GM12878 (cell line): ENCODE measurements around the gene CARM1. TPM values are rescaled to one million over a fixed set of nuclear protein-coding genes. Genes with fewer than 3 reads are reported as not detected.

Experiments
- ATF7 ChIP-seq: fragments of 450-650 bp; IDR thresholded peaks from 2 replicates; pipeline ENCODE4 v1.6.1; 2016; ENCODE audit warnings: low read depth, mild to moderate bottlenecking
- CHD4 ChIP-seq: fragments of 200-600 bp; sonication (generic); IDR thresholded peaks from 2 replicates; pipeline ENCODE4 v1.6.1; 2016; ENCODE audit warnings: mild to moderate bottlenecking
- HCFC1 ChIP-seq: fragments of 150-350 bp; IDR thresholded peaks from 2 replicates; pipeline ENCODE4 v1.6.1; 2014; ENCODE audit warnings: low read length
- JUNB ChIP-seq: IDR thresholded peaks from 2 replicates; pipeline ENCODE4 v1.6.1; 2016; ENCODE audit warnings: antibody characterized with exemption, mild to moderate bottlenecking
- JUND ChIP-seq: IDR thresholded peaks from 2 replicates; pipeline ENCODE4 v1.6.1; 2012; ENCODE audit warnings: low read depth, mild to moderate bottlenecking, low read length, improper control_type of control experiment, moderate library complexity
- KDM1A ChIP-seq: fragments of 200-600 bp; sonication (generic); IDR thresholded peaks from 2 replicates; pipeline ENCODE4 v1.6.1; 2016; ENCODE audit warnings: borderline replicate concordance
- KLF5 ChIP-seq: fragments of 450-650 bp; IDR thresholded peaks from 2 replicates; pipeline ENCODE4 v1.6.1; 2014; ENCODE audit warnings: mild to moderate bottlenecking; ENCODE audit not compliant: partially characterized antibody
- MTA2 ChIP-seq: fragments of 450-650 bp; IDR thresholded peaks from 2 replicates; pipeline ENCODE4 v1.6.1; 2016; ENCODE audit warnings: low read depth, mild to moderate bottlenecking, moderate library complexity
- MTA3 ChIP-seq: IDR thresholded peaks from 2 replicates; pipeline ENCODE4 v1.6.1; 2012; ENCODE audit warnings: low read length, inconsistent platforms, borderline replicate concordance
- MXI1 ChIP-seq: fragments of 150-350 bp; IDR thresholded peaks from 2 replicates; pipeline ENCODE4 v1.6.1; 2011; ENCODE audit warnings: low read depth, mild to moderate bottlenecking, inconsistent platforms, low read length, improper control_type of control experiment
- MYC ChIP-seq: IDR thresholded peaks from 2 replicates; pipeline ENCODE4 v1.6.1; 2011; ENCODE audit warnings: mild to moderate bottlenecking, low read length, moderate library complexity, inconsistent platforms; ENCODE audit not compliant: insufficient read depth, insufficient replicate concordance, insufficient read length, severe bottlenecking
- NBN ChIP-seq: fragments of 450-650 bp; IDR thresholded peaks from 2 replicates; pipeline ENCODE4 v1.6.1; 2016
- NFYA ChIP-seq: IDR thresholded peaks from 2 replicates; pipeline ENCODE4 v1.6.1; 2011; ENCODE audit warnings: low read depth, mild to moderate bottlenecking, low read length, improper control_type of control experiment, borderline replicate concordance
- POLR2A ChIP-seq: IDR thresholded peaks from 2 replicates; pipeline ENCODE4 v1.6.1; 2011; ENCODE audit warnings: low read depth, mild to moderate bottlenecking, low read length
- POLR2AphosphoS2 ChIP-seq: IDR thresholded peaks from 2 replicates; pipeline ENCODE4 v1.6.1; 2011; ENCODE audit warnings: low read depth, mild to moderate bottlenecking, low read length, improper control_type of control experiment, moderate library complexity
- RAD21 ChIP-seq: IDR thresholded peaks from 2 replicates; pipeline ENCODE4 v1.6.1; 2011; ENCODE audit warnings: mild to moderate bottlenecking, low read depth, low read length, moderate library complexity; ENCODE audit not compliant: insufficient read depth
- SIN3A ChIP-seq: IDR thresholded peaks from 2 replicates; pipeline ENCODE4 v1.6.1; 2012; ENCODE audit warnings: low read depth, low read length, improper control_type of control experiment
- SMAD1 ChIP-seq: fragments of 450-650 bp; IDR thresholded peaks from 2 replicates; pipeline ENCODE4 v1.6.1; 2018; ENCODE audit warnings: mild to moderate bottlenecking, low read depth; ENCODE audit not compliant: partially characterized antibody
- SMAD5 ChIP-seq: IDR thresholded peaks from 2 replicates; pipeline ENCODE4 v1.6.1; 2016; ENCODE audit warnings: antibody characterized with exemption, low read depth
- SMARCA5 ChIP-seq: fragments of 450-650 bp; IDR thresholded peaks from 2 replicates; pipeline ENCODE4 v1.6.1; 2017; ENCODE audit warnings: mild to moderate bottlenecking
- WRNIP1 ChIP-seq: IDR thresholded peaks from 2 replicates; pipeline ENCODE4 v1.6.1; 2011; ENCODE audit warnings: low read depth, low read length, improper control_type of control experiment, borderline replicate concordance
- ZNF217 ChIP-seq: fragments of 450-650 bp; IDR thresholded peaks from 2 replicates; pipeline ENCODE4 v1.6.1; 2017; ENCODE audit warnings: antibody characterized with exemption, mild to moderate bottlenecking
- ZSCAN29 ChIP-seq: fragments of 450-650 bp; IDR thresholded peaks from 2 replicates; pipeline ENCODE4 v1.6.1; 2017; ENCODE audit warnings: mild to moderate bottlenecking, moderate library complexity
- polyA plus RNA-seq, 11 experiments: library from polyadenylated mRNA; depleted of rRNA in 4 of 11; unstranded in 6 of 11; stranded (reverse) in 5 of 11; fragments of >200 nt; fragmentation: Nextera tagmentation in 4 of 11; fragmentation: Illumina TruSeq in 1 of 11; extraction: Ambion mirVana in 4 of 11; extraction: Trizol in 1 of 11; gene quantifications; 1 replicate in 1 of 11; 2 replicates in 10 of 11; pipeline versions ENCODE4 v1.2.1 to v1.2.3, GENCODE V29; 2011 to 2016; ENCODE audit warnings: inconsistent platforms in 2 of 11, missing spikeins in 2 of 11, low read depth in 1 of 11
- total RNA-seq, 4 experiments: library from RNA; depleted of rRNA in 3 of 4; stranded (reverse); fragments of >200 nt in 3 of 4; fragmentation: Illumina TruSeq in 1 of 4; extraction: Trizol in 1 of 4; gene quantifications; 2 replicates each; pipeline versions ENCODE4 v1.2.1 to v1.2.3, GENCODE V29; 2013 to 2021
- TF ChIP-seq, protein P1 (sequence below): IDR thresholded peaks from 2 replicates; pipeline ENCODE4 v1.6.1; 2012; ENCODE audit warnings: mild to moderate bottlenecking, low read depth, low read length
- TF ChIP-seq, protein P2 (sequence below): fragments of 450-650 bp; IDR thresholded peaks from 2 replicates; pipeline ENCODE4 v1.6.1; 2018; ENCODE audit warnings: mild to moderate bottlenecking, low read depth, moderate library complexity; ENCODE audit not compliant: partially characterized antibody
- TF ChIP-seq, protein P3 (sequence below): IDR thresholded peaks from 2 replicates; pipeline ENCODE4 v1.6.1; 2011; ENCODE audit warnings: mild to moderate bottlenecking, low read depth, low read length, moderate library complexity; ENCODE audit not compliant: insufficient replicate concordance

Gene CARM1
- total and polyA plus RNA-seq, 10 of the 15 experiments (the other 5 are each of a cell fraction or from before 2014, with no cell fraction given) = 0.45 to 116 (median 39.7) TPM

DNA sequence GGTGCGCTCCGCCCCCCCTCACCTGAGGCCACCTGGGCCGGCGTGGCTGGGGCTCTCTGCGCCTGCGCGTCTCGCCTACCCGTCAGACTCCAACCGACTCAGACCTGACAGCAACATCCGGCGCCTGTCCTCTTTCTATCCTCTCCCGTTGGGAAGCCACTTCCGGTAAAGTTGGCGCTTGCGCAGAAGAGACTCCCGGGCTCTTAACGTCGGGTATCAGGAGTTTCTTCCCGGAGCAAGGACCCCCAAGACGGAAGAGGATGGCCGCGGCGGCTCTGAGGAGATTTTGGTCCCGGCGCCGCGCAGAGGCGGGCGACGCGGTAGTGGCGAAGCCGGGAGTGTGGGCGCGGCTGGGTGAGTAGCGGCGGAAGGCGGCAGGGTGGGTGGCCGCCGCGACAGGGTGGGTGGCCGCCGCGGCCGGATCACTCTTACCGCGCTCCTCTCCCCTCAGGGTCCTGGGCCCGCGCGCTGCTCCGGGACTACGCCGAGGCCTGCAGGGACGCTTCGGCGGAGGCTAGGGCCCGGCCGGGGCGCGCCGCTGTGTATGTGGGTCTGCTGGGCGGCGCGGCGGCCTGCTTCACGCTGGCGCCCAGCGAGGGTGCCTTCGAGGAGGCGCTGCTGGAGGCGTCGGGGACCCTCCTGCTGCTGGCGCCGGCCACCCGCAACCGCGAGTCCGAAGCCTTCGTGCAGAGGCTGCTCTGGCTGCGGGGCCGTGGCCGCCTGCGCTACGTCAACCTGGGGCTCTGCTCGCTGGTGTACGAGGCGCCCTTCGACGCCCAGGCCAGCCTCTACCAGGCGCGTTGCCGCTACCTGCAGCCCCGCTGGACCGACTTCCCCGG lies 57.4 kb downstream of the CARM1 start, which contains the start of the genes TIMM29 and YIPF2 (continued):
- TF ChIP-seq, protein P1, sequence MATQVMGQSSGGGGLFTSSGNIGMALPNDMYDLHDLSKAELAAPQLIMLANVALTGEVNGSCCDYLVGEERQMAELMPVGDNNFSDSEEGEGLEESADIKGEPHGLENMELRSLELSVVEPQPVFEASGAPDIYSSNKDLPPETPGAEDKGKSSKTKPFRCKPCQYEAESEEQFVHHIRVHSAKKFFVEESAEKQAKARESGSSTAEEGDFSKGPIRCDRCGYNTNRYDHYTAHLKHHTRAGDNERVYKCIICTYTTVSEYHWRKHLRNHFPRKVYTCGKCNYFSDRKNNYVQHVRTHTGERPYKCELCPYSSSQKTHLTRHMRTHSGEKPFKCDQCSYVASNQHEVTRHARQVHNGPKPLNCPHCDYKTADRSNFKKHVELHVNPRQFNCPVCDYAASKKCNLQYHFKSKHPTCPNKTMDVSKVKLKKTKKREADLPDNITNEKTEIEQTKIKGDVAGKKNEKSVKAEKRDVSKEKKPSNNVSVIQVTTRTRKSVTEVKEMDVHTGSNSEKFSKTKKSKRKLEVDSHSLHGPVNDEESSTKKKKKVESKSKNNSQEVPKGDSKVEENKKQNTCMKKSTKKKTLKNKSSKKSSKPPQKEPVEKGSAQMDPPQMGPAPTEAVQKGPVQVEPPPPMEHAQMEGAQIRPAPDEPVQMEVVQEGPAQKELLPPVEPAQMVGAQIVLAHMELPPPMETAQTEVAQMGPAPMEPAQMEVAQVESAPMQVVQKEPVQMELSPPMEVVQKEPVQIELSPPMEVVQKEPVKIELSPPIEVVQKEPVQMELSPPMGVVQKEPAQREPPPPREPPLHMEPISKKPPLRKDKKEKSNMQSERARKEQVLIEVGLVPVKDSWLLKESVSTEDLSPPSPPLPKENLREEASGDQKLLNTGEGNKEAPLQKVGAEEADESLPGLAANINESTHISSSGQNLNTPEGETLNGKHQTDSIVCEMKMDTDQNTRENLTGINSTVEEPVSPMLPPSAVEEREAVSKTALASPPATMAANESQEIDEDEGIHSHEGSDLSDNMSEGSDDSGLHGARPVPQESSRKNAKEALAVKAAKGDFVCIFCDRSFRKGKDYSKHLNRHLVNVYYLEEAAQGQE = no peak
- TF ChIP-seq SIN3A (peak; percentile 94), MTA2 (no peak), RAD21 (no peak), MTA3 (no peak), WRNIP1 (peak; percentile 96; the same call in 1 of the 2 replicates), JUNB (no peak), POLR2A (peak; percentile 83), ATF7 (peak; percentile 73), SMARCA5 (no peak), ZNF217 (no peak), NFYA (no peak), KLF5 (peak; percentile 80), JUND (no peak), CHD4 (no peak), HCFC1 (peak; percentile 93), SMAD1 (no peak), POLR2AphosphoS2 (peak; percentile 91), MXI1 (peak; percentile 89), MYC (no peak), SMAD5 (no peak), KDM1A (no peak), ZSCAN29 (peak; percentile 77), NBN (peak; percentile 74; the same call in 1 of the 2 replicates)
- TF ChIP-seq, protein P2, sequence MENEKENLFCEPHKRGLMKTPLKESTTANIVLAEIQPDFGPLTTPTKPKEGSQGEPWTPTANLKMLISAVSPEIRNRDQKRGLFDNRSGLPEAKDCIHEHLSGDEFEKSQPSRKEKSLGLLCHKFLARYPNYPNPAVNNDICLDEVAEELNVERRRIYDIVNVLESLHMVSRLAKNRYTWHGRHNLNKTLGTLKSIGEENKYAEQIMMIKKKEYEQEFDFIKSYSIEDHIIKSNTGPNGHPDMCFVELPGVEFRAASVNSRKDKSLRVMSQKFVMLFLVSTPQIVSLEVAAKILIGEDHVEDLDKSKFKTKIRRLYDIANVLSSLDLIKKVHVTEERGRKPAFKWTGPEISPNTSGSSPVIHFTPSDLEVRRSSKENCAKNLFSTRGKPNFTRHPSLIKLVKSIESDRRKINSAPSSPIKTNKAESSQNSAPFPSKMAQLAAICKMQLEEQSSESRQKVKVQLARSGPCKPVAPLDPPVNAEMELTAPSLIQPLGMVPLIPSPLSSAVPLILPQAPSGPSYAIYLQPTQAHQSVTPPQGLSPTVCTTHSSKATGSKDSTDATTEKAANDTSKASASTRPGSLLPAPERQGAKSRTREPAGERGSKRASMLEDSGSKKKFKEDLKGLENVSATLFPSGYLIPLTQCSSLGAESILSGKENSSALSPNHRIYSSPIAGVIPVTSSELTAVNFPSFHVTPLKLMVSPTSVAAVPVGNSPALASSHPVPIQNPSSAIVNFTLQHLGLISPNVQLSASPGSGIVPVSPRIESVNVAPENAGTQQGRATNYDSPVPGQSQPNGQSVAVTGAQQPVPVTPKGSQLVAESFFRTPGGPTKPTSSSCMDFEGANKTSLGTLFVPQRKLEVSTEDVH = peak; percentile 93
- TF ChIP-seq, protein P3, sequence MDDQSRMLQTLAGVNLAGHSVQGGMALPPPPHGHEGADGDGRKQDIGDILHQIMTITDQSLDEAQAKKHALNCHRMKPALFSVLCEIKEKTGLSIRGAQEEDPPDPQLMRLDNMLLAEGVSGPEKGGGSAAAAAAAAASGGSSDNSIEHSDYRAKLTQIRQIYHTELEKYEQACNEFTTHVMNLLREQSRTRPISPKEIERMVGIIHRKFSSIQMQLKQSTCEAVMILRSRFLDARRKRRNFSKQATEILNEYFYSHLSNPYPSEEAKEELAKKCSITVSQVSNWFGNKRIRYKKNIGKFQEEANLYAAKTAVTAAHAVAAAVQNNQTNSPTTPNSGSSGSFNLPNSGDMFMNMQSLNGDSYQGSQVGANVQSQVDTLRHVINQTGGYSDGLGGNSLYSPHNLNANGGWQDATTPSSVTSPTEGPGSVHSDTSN = peak; percentile 32
